ENCODE measurements around the gene C4orf51. TPM values are rescaled to one million over a fixed set of nuclear protein-coding genes. Genes with fewer than 3 reads are reported as not detected.

C4orf51 gene
- total RNA-seq, 1 experiment from 2014 or later = not detected

DNA sequence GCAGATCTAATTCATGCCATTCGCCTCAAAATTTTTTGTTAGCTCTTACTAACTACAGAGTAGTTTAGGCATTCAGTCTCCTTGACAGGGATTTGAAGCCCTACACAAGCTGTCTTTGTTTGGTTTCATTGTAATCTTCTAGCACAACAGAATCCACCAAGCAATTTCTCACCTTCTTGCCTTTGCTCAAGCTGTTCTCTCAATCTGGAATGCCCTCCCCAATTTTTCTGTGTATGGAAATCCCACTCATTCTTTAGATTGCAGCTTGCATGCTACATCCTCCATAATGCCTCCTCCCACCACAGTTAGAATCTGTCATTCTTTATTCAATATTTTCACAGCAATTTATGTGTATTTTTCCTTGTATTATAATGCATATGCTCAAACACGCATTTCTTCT lies 63.7 kb downstream of the C4orf51 start:
- DNase-seq (ENCODE audit: low read depth in 1 of 2, low spot score in 2 of 2) = no peak
- Histone ChIP-seq H3K27me3 (replicated peaks) (no peaks in the 10 kb centered on the region), H3K4me1 (replicated peaks) (0 out of 2 replicates have a peak, but pooled peaks cover 2% of the 10 kb centered on the region), H3K36me3 (no peaks in the 10 kb centered on the region), H3K4me3 (no peak overlapping the region), H3K9me3 (replicated peaks) (no peaks in the 10 kb centered on the region), H3K27ac (no peak overlapping the region)

DNA sequence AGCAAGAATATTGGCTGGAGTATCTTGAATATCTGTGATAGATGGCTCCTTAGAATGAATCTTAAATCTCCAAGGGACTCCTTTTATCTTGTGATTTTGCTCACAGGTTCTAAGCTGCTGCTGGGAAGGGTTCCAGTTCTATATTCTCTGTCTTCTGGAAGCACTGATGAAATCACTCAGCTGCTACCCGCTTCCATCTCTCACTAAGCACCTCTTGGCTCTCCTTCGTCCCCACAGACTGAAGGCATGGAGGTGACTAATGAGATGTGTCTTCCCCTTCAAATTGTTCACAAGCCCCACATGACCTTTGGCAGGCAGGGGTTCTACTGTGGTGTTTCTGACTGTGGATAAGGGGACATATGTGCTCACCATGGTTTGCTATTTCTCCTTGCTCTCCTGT lies 75.9 kb downstream of the C4orf51 start:
- no peaks in the 10 kb centered on the region for H3K27me3 ChIP-seq (replicated peaks)
- no peak overlapping the region for H3K27ac ChIP-seq
- no peak for DNase-seq (ENCODE audit: low read depth in 1 of 2, low spot score in 2 of 2)
- peaks cover 15% of the 10 kb centered on the region for H3K36me3 ChIP-seq
- no peaks in the 10 kb centered on the region for H3K9me3 ChIP-seq (replicated peaks)
- H3K4me1 ChIP-seq (replicated peaks) = no peaks in the 10 kb centered on the region
- H3K4me3 ChIP-seq = no peak overlapping the region

DNA sequence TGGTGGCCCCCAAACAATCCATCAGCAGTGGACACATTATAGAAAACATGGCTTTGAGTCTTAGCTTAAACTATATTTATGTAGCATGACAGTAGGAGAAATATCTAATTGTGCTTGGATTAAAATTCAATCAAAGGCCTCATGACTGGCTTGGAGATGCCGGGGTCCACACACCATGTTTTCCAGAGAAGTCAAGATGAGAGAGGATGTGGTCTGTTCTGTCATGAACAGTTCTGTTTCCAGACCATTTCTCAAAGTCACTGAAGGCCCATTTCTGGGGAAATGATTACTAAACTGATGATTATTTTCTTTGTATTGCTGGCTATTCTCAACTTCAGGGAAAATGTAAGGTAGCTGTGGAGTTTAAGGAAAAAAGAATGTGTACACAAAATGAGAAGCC lies 76.3 kb downstream of the C4orf51 start:
- H3K27ac ChIP-seq = no peak overlapping the region
- H3K9me3 ChIP-seq (replicated peaks) = no peaks in the 10 kb centered on the region
- no peak overlapping the region for H3K4me3 ChIP-seq
- no peak for DNase-seq (ENCODE audit: low read depth in 1 of 2, low spot score in 2 of 2)
- H3K4me1 ChIP-seq (replicated peaks) = no peaks in the 10 kb centered on the region
- H3K27me3 ChIP-seq (replicated peaks) = no peaks in the 10 kb centered on the region
- H3K36me3 ChIP-seq = peaks cover 20% of the 10 kb centered on the region

DNA sequence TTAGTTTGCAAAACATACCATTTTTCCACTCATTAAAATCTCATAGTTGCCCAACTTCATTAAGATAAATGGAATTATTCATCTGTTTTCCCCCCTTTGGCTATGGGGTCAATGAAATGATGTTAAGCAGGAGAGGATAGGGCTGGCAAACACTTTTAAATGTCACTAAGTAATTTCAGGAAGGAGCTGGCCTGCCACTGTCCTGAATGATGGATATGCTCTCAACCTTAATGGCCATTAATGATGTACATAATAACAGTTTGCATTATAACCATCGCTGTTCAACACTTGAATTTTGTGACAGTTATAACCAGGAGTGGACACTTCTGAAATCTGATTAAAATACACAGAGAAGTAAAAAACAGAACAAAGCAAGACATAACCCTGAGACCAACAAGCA lies 77.2 kb downstream of the C4orf51 start:
- DNase-seq (ENCODE audit: low read depth in 1 of 2, low spot score in 2 of 2) = no peak
- H3K4me3 ChIP-seq = no peak overlapping the region
- H3K36me3 ChIP-seq = peaks cover 23% of the 10 kb centered on the region
- no peaks in the 10 kb centered on the region for H3K27me3 ChIP-seq (replicated peaks)
- H3K4me1 ChIP-seq (replicated peaks) = no peaks in the 10 kb centered on the region
- no peaks in the 10 kb centered on the region for H3K9me3 ChIP-seq (replicated peaks)
- H3K27ac ChIP-seq = no peak overlapping the region

DNA sequence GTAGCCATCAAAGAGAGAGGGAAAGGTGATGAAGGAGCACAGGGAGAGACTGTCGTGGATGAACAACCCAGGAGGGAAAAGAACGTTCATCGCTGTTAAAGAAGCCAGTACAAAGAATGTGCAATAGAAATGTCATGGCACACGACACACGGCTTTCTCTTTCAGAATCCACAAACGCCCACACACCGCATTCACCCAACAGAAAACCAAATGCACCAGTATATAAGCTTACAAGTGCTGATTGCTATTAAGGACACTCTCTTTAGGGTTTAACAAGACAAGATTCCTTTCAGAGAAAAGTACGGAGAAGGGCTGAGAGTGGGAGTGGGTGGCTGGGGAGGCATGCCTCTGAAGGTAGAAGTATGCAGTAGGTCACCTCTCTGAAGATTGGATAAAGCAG lies 80.2 kb downstream of the C4orf51 start:
- H3K36me3 ChIP-seq = peaks cover 50% of the 10 kb centered on the region
- H3K9me3 ChIP-seq (replicated peaks) = no peaks in the 10 kb centered on the region
- no peaks in the 10 kb centered on the region for H3K27me3 ChIP-seq (replicated peaks)
- no peak for DNase-seq (ENCODE audit: low read depth in 1 of 2, low spot score in 2 of 2)
- H3K27ac ChIP-seq = no peak overlapping the region
- H3K4me1 ChIP-seq (replicated peaks) = no peaks in the 10 kb centered on the region
- no peak overlapping the region for H3K4me3 ChIP-seq

DNA sequence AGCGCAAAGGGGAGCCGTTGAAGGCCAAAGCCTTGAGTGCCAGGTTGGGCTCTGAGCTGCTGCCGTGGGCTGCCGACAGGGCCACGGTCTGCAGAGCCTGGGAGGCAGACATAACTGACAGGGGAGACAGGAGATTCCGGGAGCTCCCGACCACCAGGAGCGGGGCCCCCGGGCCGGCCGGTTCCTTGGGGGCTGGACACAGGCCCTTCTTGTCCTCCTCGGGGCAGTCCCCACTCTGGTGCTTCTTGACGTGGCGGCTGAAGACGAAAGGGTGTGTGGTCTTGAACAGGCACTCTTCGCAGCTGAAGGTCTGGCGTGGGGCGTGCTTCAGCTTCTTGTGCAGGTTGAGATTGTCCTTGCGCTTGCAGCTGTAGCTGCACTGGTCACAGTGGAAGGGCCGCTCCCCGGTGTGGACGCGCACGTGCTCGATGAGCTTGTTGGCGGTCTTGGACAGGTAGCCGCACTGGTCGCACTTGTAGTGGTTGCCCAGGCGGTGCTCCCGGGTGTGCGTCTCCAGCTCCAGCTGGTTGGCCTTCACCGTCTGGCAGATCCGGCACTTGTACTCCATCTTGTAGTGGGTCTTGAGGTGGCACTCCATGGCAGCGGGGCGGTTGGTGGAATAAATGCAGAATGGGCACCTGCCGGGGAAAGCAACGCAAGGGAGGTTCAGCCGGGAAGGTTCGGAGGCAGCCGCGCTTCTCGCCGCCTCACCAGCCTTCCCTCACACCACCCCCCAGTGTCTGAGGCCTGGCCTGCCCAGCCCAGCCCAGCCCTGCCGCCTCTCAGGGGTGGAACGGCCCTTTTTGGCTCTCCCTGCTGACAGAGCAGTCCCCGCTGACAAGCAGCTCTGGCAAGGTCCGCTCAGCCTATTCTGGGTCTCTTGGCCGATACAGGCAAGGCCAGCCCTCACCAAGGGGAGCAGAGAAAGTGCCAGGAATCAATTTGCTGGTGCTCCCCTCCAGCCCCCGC lies 81.3 kb downstream of the C4orf51 start:
- no peaks in the 10 kb centered on the region for H3K27me3 ChIP-seq (replicated peaks)
- H3K4me1 ChIP-seq (replicated peaks) = no peaks in the 10 kb centered on the region
- no peak for DNase-seq (ENCODE audit: low read depth in 1 of 2, low spot score in 2 of 2)
- H3K4me3 ChIP-seq = no peak overlapping the region
- no peaks in the 10 kb centered on the region for H3K9me3 ChIP-seq (replicated peaks)
- H3K27ac ChIP-seq = no peak overlapping the region
- peaks cover 59% of the 10 kb centered on the region for H3K36me3 ChIP-seq

DNA sequence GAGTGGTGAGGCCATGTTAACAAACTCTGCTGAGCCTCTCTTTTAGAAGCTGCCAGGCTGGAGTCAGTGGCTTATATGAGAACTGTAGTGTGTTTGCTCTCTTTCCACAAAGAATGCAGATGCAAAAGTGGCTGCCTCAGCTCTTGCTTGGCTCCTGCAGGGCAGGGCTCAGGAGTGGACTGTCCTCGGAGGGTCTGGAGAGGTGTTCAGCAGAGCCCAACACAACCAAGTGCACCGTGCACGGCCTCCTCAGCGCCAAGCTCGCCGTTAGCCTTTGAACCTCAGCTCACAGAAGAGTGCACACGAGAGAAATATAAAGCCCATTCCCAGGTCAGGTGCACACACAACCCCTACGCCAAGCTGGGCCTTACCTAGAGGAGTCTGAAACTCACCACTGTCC lies 82.8 kb downstream of the C4orf51 start:
- Histone ChIP-seq H3K4me3 (no peak overlapping the region), H3K27me3 (replicated peaks) (no peaks in the 10 kb centered on the region), H3K27ac (no peak overlapping the region), H3K4me1 (replicated peaks) (no peaks in the 10 kb centered on the region), H3K36me3 (peaks cover 70% of the 10 kb centered on the region), H3K9me3 (replicated peaks) (no peaks in the 10 kb centered on the region)
- no peak for DNase-seq (ENCODE audit: low read depth in 1 of 2, low spot score in 2 of 2)

DNA sequence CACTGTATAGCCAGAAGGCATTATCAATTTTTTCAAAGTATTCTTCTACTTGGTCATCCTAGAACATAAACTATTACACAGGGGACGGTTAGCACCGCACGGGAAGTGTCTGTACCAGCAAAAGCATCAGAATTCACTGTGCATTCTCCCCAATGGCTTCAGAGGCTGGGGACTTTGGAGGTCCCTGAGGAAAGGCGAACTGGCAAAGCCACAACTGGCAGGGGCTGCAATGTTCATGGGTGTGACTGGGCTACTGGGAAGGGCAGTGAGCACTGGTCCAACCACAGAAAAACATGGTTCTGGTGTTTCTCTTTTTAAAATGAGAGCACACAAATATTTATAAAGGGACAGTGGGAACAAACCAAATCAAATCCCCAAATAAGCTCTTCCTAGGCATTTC lies 83.5 kb downstream of the C4orf51 start:
- no peaks in the 10 kb centered on the region for H3K27me3 ChIP-seq (replicated peaks)
- no peaks in the 10 kb centered on the region for H3K4me1 ChIP-seq (replicated peaks)
- no peak overlapping the region for H3K27ac ChIP-seq
- no peak overlapping the region for H3K4me3 ChIP-seq
- peaks cover 75% of the 10 kb centered on the region for H3K36me3 ChIP-seq
- no peaks in the 10 kb centered on the region for H3K9me3 ChIP-seq (replicated peaks)
- DNase-seq (ENCODE audit: low read depth in 1 of 2, low spot score in 2 of 2) = no peak

DNA sequence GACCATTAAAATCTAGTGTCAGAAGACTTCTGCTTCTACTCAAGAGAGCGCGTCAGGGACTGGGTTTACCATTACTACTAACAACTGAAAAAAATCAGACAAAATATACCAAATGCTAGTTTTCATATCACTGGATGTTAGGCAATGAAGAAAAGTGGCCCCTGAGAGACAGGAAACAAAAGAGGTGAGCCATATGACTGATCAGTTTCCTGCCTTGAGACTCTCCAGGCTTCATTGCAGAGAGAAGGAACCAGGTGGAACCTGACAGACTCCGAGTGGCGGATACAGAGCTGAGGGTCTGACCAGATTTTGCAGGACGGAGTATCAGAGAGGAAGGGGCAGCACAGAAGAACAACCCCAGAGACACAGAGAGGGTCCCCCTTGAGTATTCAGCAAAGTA lies 86.3 kb downstream of the C4orf51 start:
- DNase-seq (ENCODE audit: low read depth in 1 of 2, low spot score in 2 of 2) = no peak
- no peaks in the 10 kb centered on the region for H3K4me1 ChIP-seq (replicated peaks)

DNA sequence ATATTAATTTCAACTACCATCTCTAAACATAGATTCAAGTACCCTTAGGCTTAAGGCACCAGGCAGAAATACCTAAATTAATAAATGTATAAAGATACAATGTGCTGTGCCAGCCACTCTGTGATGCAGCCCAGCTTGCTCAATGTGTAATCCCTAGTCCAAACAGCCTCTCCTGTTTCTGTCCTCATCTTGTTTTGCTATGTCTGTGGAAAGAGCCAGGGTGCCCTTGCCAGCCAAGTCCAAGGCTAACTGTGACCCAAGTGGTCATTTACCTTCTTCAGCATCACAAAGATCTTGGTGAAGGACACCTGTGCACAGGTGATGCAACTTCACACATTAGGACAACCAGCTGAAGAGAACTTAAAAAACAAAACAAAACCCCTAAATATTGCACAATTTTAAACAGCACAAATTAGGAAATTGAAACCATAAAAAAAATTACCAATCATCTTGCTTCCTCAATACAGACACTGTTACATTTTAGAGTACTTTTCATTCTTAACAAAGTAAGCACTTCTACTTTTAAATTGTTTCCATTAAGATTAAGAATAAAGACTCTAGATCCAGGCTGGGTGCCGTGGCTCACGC lies 89.6 kb downstream of the C4orf51 start:
- Histone ChIP-seq H3K36me3 (peaks cover 74% of the 10 kb centered on the region), H3K9me3 (replicated peaks) (no peaks in the 10 kb centered on the region), H3K27me3 (replicated peaks) (no peaks in the 10 kb centered on the region), H3K27ac (no peak overlapping the region), H3K4me1 (replicated peaks) (no peaks in the 10 kb centered on the region), H3K4me3 (no peak overlapping the region)
- DNase-seq (ENCODE audit: low read depth in 1 of 2, low spot score in 2 of 2) = no peak

More for the DNA sequence above, 86.3 kb downstream of the C4orf51 start:
- no peaks in the 10 kb centered on the region for H3K9me3 ChIP-seq (replicated peaks)
- no peak overlapping the region for H3K4me3 ChIP-seq
- H3K27ac ChIP-seq = no peak overlapping the region
- H3K36me3 ChIP-seq = peaks cover 68% of the 10 kb centered on the region
- no peaks in the 10 kb centered on the region for H3K27me3 ChIP-seq (replicated peaks)

DNA sequence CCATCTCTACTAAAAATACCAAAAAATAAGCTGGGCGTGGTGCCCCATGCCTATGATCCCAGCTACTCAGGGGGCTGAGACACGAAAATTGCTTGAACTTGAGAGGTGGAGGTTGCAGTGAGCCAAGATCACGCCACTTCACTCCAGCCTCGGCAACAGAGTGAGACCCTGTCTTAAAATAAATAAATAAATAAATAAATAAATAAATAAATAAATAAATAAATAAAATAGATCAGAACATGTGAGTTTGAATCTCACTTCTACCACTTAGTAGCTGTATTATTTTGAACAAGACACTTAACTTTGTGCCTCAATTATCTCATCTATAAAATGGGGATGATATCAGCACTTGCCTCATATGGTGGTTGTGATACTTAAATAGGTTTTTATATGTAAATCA lies 90.2 kb downstream of the C4orf51 start:
- Histone ChIP-seq H3K4me3 (no peak overlapping the region), H3K4me1 (replicated peaks) (no peaks in the 10 kb centered on the region), H3K27me3 (replicated peaks) (no peaks in the 10 kb centered on the region), H3K27ac (no peak overlapping the region), H3K9me3 (replicated peaks) (no peaks in the 10 kb centered on the region), H3K36me3 (peaks cover 74% of the 10 kb centered on the region)
- no peak for DNase-seq (ENCODE audit: low read depth in 1 of 2, low spot score in 2 of 2)

DNA sequence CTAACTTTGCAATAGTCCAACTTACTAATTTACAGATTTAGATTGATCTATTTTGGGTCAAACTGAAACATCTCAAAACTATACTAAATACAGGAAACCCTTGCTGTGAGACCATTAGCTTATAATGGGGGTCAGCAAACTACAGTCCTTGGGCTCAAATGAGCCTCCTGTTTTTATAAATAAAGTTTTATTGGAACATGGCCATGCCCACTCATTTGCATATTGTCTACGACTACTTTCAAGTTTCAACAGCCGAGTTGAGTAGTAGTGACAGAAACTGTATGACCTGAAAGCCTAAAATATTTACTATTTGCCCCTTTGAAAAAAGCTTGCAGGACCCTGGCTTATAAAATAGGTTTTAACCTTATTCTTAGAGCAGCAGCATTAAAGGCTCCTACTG lies 92.4 kb downstream of the C4orf51 start:
- peaks cover 61% of the 10 kb centered on the region for H3K36me3 ChIP-seq
- H3K27ac ChIP-seq = no peak overlapping the region
- H3K4me1 ChIP-seq (replicated peaks) = no peaks in the 10 kb centered on the region
- no peak overlapping the region for H3K4me3 ChIP-seq
- no peaks in the 10 kb centered on the region for H3K9me3 ChIP-seq (replicated peaks)
- DNase-seq (ENCODE audit: low read depth in 1 of 2, low spot score in 2 of 2) = no peak
- H3K27me3 ChIP-seq (replicated peaks) = no peaks in the 10 kb centered on the region

DNA sequence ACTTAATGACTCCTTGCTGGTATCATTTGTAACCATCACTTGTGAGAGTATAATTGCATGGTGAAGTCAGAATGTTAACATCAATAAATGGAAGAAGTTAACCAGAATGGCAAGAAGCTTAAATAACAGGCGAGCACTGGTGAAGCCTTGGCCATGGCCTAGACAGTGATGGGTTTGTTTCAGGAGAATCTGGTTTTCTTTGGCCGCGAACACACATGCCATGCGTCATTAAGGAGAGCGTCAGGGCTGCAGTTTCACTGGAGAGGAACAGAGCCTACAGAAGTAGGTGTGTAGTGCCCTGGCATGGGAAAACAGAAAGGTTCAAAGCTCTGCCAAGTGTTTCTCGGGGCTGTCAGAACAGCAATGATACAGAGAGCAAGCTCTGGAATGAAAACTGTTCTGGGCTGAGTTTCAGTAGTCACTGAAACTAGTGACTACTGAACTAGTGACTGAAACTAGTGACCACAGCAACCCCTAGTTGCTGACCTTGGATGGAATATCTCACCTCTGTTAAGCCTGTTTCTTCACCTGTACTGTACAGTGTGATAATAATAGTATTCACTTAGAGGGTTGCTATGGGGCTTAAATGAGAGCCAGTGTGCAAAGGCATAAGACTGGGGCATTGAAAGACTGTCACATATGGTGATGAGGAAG lies 93.8 kb downstream of the C4orf51 start:
- Histone ChIP-seq H3K36me3 (peaks cover 65% of the 10 kb centered on the region), H3K9me3 (replicated peaks) (no peaks in the 10 kb centered on the region), H3K4me3 (no peak overlapping the region), H3K27me3 (replicated peaks) (no peaks in the 10 kb centered on the region), H3K27ac (no peak overlapping the region), H3K4me1 (replicated peaks) (no peaks in the 10 kb centered on the region)
- DNase-seq (ENCODE audit: low read depth in 1 of 2, low spot score in 2 of 2) = no peak

DNA sequence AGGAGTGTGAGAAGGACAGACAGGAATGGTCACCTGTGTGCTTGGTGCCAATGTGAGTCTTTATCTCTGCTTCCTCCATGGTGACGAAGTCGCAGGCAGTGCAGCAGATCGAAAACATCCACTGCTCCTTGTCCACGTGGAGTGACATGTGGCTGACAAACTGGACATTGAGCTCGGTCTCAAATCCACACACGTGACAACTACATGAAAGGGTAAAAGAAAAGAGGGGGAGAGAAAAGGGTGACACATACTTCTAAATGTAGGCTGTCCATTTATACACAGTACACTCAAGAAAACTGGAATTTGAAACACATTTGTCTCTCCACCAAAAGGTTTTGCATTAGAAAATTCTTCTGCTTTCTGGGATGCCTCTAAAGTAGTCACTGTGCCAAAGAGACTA lies 94.5 kb downstream of the C4orf51 start:
- H3K9me3 ChIP-seq (replicated peaks) = no peaks in the 10 kb centered on the region
- H3K4me1 ChIP-seq (replicated peaks) = no peaks in the 10 kb centered on the region
- no peak overlapping the region for H3K27ac ChIP-seq
- no peaks in the 10 kb centered on the region for H3K27me3 ChIP-seq (replicated peaks)
- no peak for DNase-seq (ENCODE audit: low read depth in 1 of 2, low spot score in 2 of 2)
- H3K4me3 ChIP-seq = no peak overlapping the region
- H3K36me3 ChIP-seq = peaks cover 68% of the 10 kb centered on the region
